Esophagus muscularis mucosa (tissue), 4 donors: ENCODE measurements around the gene TBC1D16. TPM values are rescaled to one million over a fixed set of nuclear protein-coding genes. Genes with fewer than 3 reads are reported as not detected.

Experiments used
- DNase-seq: peaks from one replicate; pipeline ENCODE4 v3.0.0-alpha.2; 2017; ENCODE audit errors: extremely low spot score
- H3K27ac ChIP-seq, 4 donors: fragments of 200-600 bp; sonication (generic); replicated peaks in 1 of 4; 1 replicate in 3 of 4; 2 replicates in 1 of 4; pipeline ENCODE4 v1.5.1; 2016 to 2019; ENCODE audit warnings: mild to moderate bottlenecking in 1 of 4
- H3K27me3 ChIP-seq, 4 donors: fragments of 200-600 bp; sonication (generic); one replicate each; pipeline versions ENCODE4 v1.5.1 to v1.6.0; 2016 to 2019
- H3K36me3 ChIP-seq, 4 donors: fragments of 200-600 bp; sonication (generic); one replicate each; pipeline ENCODE4 v1.5.1; 2016 to 2019
- H3K4me1 ChIP-seq, 4 donors: fragments of 200-600 bp; sonication (generic); one replicate each; pipeline ENCODE4 v1.5.1; 2016 to 2019
- H3K4me3 ChIP-seq, 4 donors: fragments of 200-600 bp; sonication (generic); 1 replicate in 2 of 4; 2 replicates in 2 of 4; pipeline ENCODE4 v1.5.1; 2016 to 2019; ENCODE audit warnings: mild to moderate bottlenecking in 4 of 4, moderate library complexity in 1 of 4
- H3K9me3 ChIP-seq, 4 donors: fragments of 200-600 bp; sonication (generic); 1 replicate in 3 of 4; 2 replicates in 1 of 4; pipeline ENCODE4 v1.5.1; 2016 to 2019
- EP300 ChIP-seq: sonication (generic); formaldehyde crosslinking; IDR thresholded peaks from one replicate; pipeline ENCODE4 v1.6.1; 2017; ENCODE audit warnings: antibody characterized with exemption
- POLR2A ChIP-seq: fragments of 450-650 bp; IDR thresholded peaks from one replicate; pipeline ENCODE4 v1.6.1; 2017; ENCODE audit warnings: antibody characterized with exemption, moderate library complexity, mild to moderate bottlenecking, low read depth
- POLR2AphosphoS5 ChIP-seq, 2 donors: sonication (generic); formaldehyde crosslinking; IDR thresholded peaks; one replicate each; pipeline ENCODE4 v1.6.1; 2017; ENCODE audit warnings: antibody characterized with exemption in 2 of 2
- WGBS: methylation state at CpG from one replicate; pipeline ENCODE4 v1.1.5; 2018; 5-methylcytosine and 5-hydroxymethylcytosine counted together
- intact Hi-C: fragments of 100-400 bp; cut with DNase I; formaldehyde crosslinking; loops from one replicate; pipeline ENCODE4 v1.15.1; 2023
- total RNA-seq, 4 donors: library from RNA; depleted of rRNA; stranded (reverse); fragments of >200 nt; gene quantifications; one replicate each; pipeline versions ENCODE4 v1.1.0 to v1.2.1, GENCODE V29; 2016
- TF ChIP-seq, protein P1 (sequence below), 3 experiments: fragments of 200-600 bp in 2 of 3; fragments of 450-650 bp in 1 of 3; sonication (generic) in 2 of 3; IDR thresholded peaks; one replicate each; pipeline ENCODE4 v1.5.1; 2017 to 2019; ENCODE audit warnings: antibody characterized with exemption in 3 of 3, mild to moderate bottlenecking in 2 of 3, moderate library complexity in 1 of 3

The TBC1D16 gene
- total RNA-seq, 4 donors from 2014 or later: 30.3 to 37.4 (median 33.2) TPM

DNA sequence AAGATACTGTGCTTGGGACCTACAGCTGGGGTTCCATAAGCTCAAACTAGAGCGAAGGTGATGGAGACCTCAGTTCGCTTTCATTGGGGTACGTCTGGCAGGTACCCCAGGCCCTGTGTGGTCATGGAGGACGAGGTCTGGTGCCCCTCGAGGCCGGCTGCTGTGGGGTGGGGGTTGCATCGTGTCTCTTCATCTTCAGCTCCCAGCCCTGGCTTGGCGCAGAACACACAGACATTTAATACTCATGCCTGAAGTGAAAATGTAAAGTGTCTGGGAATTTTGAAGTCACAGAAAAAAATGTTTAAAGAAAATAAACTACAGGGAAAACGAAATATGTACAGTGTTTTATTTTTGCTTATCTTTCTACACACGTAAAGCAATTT is 80.5 kb downstream of the TBC1D16 start:
- no peak overlapping the region for H3K4me3 ChIP-seq
- TF ChIP-seq POLR2A (no peak), POLR2AphosphoS5 (IDR thresholded peaks at IDR 0.05) (no peak), EP300 (no peak)
- TF ChIP-seq, protein P1, sequence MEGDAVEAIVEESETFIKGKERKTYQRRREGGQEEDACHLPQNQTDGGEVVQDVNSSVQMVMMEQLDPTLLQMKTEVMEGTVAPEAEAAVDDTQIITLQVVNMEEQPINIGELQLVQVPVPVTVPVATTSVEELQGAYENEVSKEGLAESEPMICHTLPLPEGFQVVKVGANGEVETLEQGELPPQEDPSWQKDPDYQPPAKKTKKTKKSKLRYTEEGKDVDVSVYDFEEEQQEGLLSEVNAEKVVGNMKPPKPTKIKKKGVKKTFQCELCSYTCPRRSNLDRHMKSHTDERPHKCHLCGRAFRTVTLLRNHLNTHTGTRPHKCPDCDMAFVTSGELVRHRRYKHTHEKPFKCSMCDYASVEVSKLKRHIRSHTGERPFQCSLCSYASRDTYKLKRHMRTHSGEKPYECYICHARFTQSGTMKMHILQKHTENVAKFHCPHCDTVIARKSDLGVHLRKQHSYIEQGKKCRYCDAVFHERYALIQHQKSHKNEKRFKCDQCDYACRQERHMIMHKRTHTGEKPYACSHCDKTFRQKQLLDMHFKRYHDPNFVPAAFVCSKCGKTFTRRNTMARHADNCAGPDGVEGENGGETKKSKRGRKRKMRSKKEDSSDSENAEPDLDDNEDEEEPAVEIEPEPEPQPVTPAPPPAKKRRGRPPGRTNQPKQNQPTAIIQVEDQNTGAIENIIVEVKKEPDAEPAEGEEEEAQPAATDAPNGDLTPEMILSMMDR (IDR thresholded peaks at IDR 0.05): no peak
- no peak for DNase-seq
- no peaks in the 10 kb centered on the region for H3K27me3 ChIP-seq
- no peak overlapping the region for H3K27ac ChIP-seq
- peaks cover 15 to 23% (median 20%) of the 10 kb centered on the region in 4 donors for H3K4me1 ChIP-seq
- intact Hi-C loops: no loop called here
- WGBS: 93% methylated on average over 10 of the region's 10 CpGs
- no peaks in the 10 kb centered on the region for H3K9me3 ChIP-seq
- H3K36me3 ChIP-seq: peaks cover 0 to 6% (median 2%) of the 10 kb centered on the region in 4 donors

DNA sequence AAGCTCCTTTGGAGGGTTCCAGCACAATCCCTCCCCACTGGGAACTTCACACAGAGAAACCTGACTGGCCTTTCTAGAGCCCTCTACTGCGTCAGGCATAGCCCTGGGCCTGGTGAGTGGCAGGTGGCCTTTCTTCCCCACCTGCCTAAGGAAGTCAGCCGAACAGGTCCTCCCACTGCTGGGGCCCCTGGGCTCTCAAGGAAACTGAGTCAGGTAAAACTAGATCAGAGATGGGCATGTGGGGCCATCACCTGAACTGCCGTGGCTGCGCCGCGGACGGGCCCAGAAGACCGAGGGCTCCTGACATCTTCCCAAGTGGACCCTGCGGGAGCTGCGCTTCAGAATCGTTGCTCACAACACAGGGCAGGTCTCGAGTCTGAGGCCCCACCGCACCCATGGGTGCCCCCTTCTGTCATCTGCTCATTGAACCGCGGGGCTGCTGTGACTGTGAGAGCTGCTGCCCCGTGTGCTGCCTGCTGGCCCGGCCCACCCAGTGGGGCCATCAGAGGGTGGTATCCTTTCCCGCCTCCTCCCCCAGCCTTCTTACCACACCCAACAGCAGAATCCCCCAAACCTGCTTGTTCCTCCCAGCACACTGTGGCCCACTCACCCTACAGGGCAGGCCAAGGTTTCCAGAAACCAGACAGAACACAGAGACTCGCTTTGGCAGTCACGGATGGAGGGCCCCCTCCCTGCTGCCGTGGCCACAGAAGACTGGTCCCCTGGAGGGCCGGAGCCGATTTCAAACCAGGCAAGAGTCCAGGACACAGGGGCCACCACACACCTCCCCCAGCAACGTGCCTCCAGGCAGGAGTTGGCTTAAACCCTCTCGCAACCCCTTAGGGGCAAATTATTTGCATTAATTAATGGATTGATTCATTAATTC is 81.1 kb downstream of the TBC1D16 start:
- Histone ChIP-seq H3K27ac (no peak overlapping the region), H3K9me3 (no peaks in the 10 kb centered on the region), H3K27me3 (no peaks in the 10 kb centered on the region), H3K36me3 (peaks cover 0 to 12% (median 8%) of the 10 kb centered on the region in 4 donors), H3K4me1 (peaks cover 15 to 23% (median 20%) of the 10 kb centered on the region in 4 donors), H3K4me3 (no peak overlapping the region)
- intact Hi-C loops: no loop called here
- WGBS: 87% methylated on average over 17 of the region's 25 CpGs
- TF ChIP-seq POLR2AphosphoS5 (IDR thresholded peaks at IDR 0.05): no peak
- no peak for TF ChIP-seq POLR2A
- TF ChIP-seq, protein P1 (IDR thresholded peaks at IDR 0.05): no peak
- TF ChIP-seq EP300: no peak
- DNase-seq: no peak

DNA sequence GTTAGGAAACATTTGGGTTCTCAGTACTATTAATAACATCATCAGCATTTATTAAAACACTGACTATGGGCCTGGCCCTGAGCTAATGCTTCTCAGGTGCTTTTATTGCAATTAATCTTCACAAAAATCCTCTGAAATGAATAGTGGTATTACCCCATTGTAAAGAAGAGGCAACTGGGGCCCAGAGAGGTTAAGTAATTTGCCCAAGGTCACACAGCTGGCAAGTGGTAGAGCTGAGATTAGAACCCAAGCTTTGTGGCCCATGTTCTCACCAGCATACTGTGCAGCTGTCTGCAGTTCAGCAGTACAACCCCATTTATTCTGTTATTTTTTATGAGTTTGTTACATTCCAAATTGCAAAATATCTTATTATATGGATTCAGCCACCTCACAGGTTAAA is 82.3 kb downstream of the TBC1D16 start:
- TF ChIP-seq POLR2AphosphoS5 (IDR thresholded peaks at IDR 0.05) (no peak), POLR2A (no peak), EP300 (no peak)
- TF ChIP-seq, protein P1 (IDR thresholded peaks at IDR 0.05): no peak
- Histone ChIP-seq H3K27ac (no peak overlapping the region), H3K36me3 (peaks cover 9 to 24% (median 19%) of the 10 kb centered on the region in 4 donors), H3K9me3 (no peaks in the 10 kb centered on the region), H3K27me3 (no peaks in the 10 kb centered on the region), H3K4me3 (no peak overlapping the region), H3K4me1 (peaks cover 15 to 23% (median 20%) of the 10 kb centered on the region in 4 donors)
- DNase-seq: no peak
- intact Hi-C loops: no loop called here

DNA sequence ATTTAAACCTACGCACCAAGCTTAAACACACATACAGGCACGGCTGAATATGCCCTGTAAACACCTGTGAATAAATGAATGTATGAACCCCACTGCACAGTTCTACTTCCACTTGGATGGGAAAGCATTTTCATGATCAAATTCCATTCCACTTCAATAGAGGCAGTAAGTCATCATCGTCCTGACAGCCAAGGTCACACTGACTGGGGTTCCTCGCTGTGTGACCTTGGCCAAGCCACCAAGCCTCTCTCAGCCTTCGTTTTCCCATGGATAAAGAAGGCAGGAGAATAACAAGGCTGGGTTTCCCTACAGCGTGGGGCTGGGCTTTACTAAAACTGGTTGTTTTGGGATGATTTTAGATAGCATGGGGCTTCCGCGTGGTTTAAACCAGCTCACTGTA is 82.8 kb downstream of the TBC1D16 start:
- WGBS: 90% methylated on average over 8 of the region's 8 CpGs
- intact Hi-C loops: no loop called here
- H3K9me3 ChIP-seq: no peaks in the 10 kb centered on the region
- H3K27ac ChIP-seq: no peak overlapping the region
- no peak for TF ChIP-seq EP300
- TF ChIP-seq, protein P1 (IDR thresholded peaks at IDR 0.05): no peak
- no peak for TF ChIP-seq POLR2AphosphoS5 (IDR thresholded peaks at IDR 0.05)
- TF ChIP-seq POLR2A: no peak
- H3K27me3 ChIP-seq: no peaks in the 10 kb centered on the region
- DNase-seq: no peak
- H3K4me1 ChIP-seq: peaks cover 15 to 23% (median 20%) of the 10 kb centered on the region in 4 donors
- H3K36me3 ChIP-seq: peaks cover 12 to 27% (median 23%) of the 10 kb centered on the region in 4 donors
- no peak overlapping the region for H3K4me3 ChIP-seq
